ENCODE data around the gene ATP9B. TPM values are rescaled to one million over a fixed set of nuclear protein-coding genes. Genes with fewer than 3 reads are reported as not detected.

ATP9B gene
- total RNA-seq, 1 experiment from 2014 or later, result 44.4 TPM

DNA sequence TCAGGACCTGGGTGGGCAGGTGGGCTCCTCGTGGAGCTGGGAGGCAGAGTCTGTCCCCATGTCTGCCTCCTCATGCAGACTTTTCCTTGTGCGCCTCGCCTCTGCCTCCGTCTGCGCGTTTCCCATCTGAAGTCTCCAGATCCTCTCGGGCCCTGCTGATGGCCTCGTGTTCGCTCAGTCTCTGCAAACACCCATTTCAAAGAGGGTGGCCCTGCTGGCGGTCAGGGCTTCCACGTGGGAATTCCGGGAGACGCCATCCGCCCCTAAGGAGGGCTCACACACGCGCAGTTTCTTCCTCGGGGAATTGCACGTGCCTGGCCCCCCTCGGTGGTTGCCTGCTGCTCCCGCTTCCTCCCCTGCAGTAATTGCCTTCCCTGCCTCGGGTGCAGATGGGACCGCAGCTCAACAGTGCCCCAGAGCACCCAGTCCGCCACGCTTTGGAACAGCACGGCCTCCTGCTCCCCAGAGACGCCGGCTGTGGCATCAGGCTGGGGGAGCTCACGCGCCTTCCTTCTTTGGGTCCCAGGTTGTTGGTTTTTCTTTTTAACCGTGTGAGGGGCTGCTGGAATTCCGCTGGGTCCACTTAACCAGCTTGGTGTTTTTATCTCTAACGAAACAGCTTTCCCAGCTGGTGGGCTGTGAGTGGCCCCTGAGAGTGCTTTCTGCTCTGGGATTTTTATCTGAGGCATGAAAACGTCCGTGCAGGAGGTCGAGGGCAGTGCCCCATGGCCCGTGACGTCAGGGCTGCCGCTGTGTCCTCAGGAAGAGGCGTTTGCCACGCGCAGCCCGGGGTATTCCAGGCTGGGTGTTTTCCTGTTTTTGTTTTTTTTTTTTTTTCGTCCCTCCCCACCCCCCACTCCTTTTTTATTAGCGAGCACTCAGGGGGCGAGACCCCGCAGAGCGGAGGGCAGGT, 342.7 kb downstream of the ATP9B start:
- no peaks in the 10 kb centered on the region for H3K36me3 ChIP-seq (ENCODE audit: control insufficient read depth, insufficient read depth, low read length)
- CTCF ChIA-PET, result no interaction called here
- BruUV-seq (replicated peaks), result no TSS peak
- no peak for ATAC-seq
- no peak overlapping the region for H3K4me3 ChIP-seq (ENCODE audit: low read depth in 2 of 2, low read length in 2 of 2)
- H3K9me3 ChIP-seq (ENCODE audit: control insufficient read depth, insufficient read depth, low read depth, low read length), result no peaks in the 10 kb centered on the region
- POLR2A ChIA-PET, result no interaction called here
- H3K4me1 ChIP-seq (ENCODE audit: control insufficient read depth, insufficient read depth, low read length), result no peaks in the 10 kb centered on the region
- in situ Hi-C loops (cut with HindIII; ENCODE audit: low pct_unique_long_range_greater_than_20kb, low sequenced_read_pairs), result no loop called here
- intact Hi-C loops (cut with micrococcal nuclease; ENCODE audit: unreplicated experiment), result no loop called here
- H3K27ac ChIP-seq (ENCODE audit: low read length), result no peak overlapping the region
- no peak for DNase-seq (ENCODE audit: low read depth, low spot score)
- TF ChIP-seq, protein P1, sequence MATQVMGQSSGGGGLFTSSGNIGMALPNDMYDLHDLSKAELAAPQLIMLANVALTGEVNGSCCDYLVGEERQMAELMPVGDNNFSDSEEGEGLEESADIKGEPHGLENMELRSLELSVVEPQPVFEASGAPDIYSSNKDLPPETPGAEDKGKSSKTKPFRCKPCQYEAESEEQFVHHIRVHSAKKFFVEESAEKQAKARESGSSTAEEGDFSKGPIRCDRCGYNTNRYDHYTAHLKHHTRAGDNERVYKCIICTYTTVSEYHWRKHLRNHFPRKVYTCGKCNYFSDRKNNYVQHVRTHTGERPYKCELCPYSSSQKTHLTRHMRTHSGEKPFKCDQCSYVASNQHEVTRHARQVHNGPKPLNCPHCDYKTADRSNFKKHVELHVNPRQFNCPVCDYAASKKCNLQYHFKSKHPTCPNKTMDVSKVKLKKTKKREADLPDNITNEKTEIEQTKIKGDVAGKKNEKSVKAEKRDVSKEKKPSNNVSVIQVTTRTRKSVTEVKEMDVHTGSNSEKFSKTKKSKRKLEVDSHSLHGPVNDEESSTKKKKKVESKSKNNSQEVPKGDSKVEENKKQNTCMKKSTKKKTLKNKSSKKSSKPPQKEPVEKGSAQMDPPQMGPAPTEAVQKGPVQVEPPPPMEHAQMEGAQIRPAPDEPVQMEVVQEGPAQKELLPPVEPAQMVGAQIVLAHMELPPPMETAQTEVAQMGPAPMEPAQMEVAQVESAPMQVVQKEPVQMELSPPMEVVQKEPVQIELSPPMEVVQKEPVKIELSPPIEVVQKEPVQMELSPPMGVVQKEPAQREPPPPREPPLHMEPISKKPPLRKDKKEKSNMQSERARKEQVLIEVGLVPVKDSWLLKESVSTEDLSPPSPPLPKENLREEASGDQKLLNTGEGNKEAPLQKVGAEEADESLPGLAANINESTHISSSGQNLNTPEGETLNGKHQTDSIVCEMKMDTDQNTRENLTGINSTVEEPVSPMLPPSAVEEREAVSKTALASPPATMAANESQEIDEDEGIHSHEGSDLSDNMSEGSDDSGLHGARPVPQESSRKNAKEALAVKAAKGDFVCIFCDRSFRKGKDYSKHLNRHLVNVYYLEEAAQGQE (IDR thresholded peaks at IDR 0.05; ENCODE audit: insufficient read depth in 1 of 2, low read depth in 2 of 2, low read length in 1 of 2), result no peak
- TF ChIP-seq, protein P2, sequence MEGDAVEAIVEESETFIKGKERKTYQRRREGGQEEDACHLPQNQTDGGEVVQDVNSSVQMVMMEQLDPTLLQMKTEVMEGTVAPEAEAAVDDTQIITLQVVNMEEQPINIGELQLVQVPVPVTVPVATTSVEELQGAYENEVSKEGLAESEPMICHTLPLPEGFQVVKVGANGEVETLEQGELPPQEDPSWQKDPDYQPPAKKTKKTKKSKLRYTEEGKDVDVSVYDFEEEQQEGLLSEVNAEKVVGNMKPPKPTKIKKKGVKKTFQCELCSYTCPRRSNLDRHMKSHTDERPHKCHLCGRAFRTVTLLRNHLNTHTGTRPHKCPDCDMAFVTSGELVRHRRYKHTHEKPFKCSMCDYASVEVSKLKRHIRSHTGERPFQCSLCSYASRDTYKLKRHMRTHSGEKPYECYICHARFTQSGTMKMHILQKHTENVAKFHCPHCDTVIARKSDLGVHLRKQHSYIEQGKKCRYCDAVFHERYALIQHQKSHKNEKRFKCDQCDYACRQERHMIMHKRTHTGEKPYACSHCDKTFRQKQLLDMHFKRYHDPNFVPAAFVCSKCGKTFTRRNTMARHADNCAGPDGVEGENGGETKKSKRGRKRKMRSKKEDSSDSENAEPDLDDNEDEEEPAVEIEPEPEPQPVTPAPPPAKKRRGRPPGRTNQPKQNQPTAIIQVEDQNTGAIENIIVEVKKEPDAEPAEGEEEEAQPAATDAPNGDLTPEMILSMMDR (IDR thresholded peaks at IDR 0.05), result no peak
- no peak for TF ChIP-seq SIN3A (IDR thresholded peaks at IDR 0.05; ENCODE audit: borderline replicate concordance, insufficient read depth, low read depth, low read length)
- TF ChIP-seq TCF7L2 (IDR thresholded peaks at IDR 0.05; ENCODE audit: low read depth, low read length), result no peak
- no peak for TF ChIP-seq POLR2AphosphoS5 (IDR thresholded peaks at IDR 0.05; ENCODE audit: low read depth, low read length)
- H3K27me3 ChIP-seq (ENCODE audit: control insufficient read depth, insufficient read depth, low read length), result no peaks in the 10 kb centered on the region

DNA sequence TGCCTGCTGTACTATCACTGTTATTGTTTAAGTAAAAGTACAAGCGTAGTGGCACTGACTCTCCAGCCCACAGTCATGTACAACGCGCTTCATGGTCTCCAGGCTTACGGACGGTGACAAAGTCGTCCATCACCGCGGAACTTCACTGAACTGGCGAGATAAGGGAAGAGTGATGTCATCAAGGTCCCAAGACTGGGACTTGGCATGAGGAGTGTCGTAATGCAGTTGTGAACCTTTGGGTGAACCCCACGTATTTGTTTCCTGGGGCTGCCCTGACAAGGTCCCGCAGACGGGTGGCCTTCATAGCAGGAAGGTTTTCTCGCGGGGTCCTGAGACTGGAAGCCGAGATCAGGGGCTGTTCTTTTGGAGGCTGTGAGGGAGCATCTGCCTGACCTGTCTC, 343.8 kb downstream of the ATP9B start:
- no peak for DNase-seq (ENCODE audit: low read depth, low spot score)
- no peaks in the 10 kb centered on the region for H3K9me3 ChIP-seq (ENCODE audit: control insufficient read depth, insufficient read depth, low read depth, low read length)
- ATAC-seq, result no peak
- no TSS peak for BruUV-seq (replicated peaks)
- H3K36me3 ChIP-seq (ENCODE audit: control insufficient read depth, insufficient read depth, low read length), result no peaks in the 10 kb centered on the region
- in situ Hi-C loops (cut with HindIII; ENCODE audit: low pct_unique_long_range_greater_than_20kb, low sequenced_read_pairs), result no loop called here
- POLR2A ChIA-PET, result interaction anchor here (0.6 kb wide), 1 partner anchor 26 kb away, joined by 16 read pairs; no protein-coding TSS in a partner anchor
- CTCF ChIA-PET, result no interaction called here
- H3K4me3 ChIP-seq (ENCODE audit: low read depth in 2 of 2, low read length in 2 of 2), result no peak overlapping the region
- H3K4me1 ChIP-seq (ENCODE audit: control insufficient read depth, insufficient read depth, low read length), result no peaks in the 10 kb centered on the region
- no peaks in the 10 kb centered on the region for H3K27me3 ChIP-seq (ENCODE audit: control insufficient read depth, insufficient read depth, low read length)
- intact Hi-C loops (cut with micrococcal nuclease; ENCODE audit: unreplicated experiment), result no loop called here
- TF ChIP-seq, protein P1 (IDR thresholded peaks at IDR 0.05; ENCODE audit: insufficient read depth in 1 of 2, low read depth in 2 of 2, low read length in 1 of 2), result no peak
- no peak for TF ChIP-seq SIN3A (IDR thresholded peaks at IDR 0.05; ENCODE audit: borderline replicate concordance, insufficient read depth, low read depth, low read length)
- TF ChIP-seq TCF7L2 (IDR thresholded peaks at IDR 0.05; ENCODE audit: low read depth, low read length), result no peak
- H3K27ac ChIP-seq (ENCODE audit: low read length), result no peak overlapping the region

All from Panc1 (cell line).